NOMO-1 treated with DMSO at 0.1 percent for 48 hours (cell line): ENCODE results near the gene CCDC83.
A peak's percentile ranks its signal among the peaks of the same experiment; 100 is the strongest.

Experiments
- DNase-seq: peaks from one replicate; lab custom pipeline; 2025; ENCODE audit not compliant: unreplicated experiment; lab: John Stamatoyannopoulos, UW

Gene CCDC83

GRCh38 chr11:85855341-85855656 lies at the start of gene CCDC83:
Gene CCDC83, plus strand, starts transcription at chr11:85855383. Its CDS starts 9,741 bp downstream, at chr11:85865124.
- no peak for DNase-seq

- no peak for DNase-seq
These were observed 49.8 kb upstream of the CCDC83 start for GRCh38 chr11:85805387-85805786.

- DNase-seq: no peak
These were observed 49.2 kb upstream of the CCDC83 start for GRCh38 chr11:85806016-85806415.

GRCh38 chr11:85806876-85807275 lies 48.3 kb upstream of the CCDC83 start:
- no peak for DNase-seq

- no peak for DNase-seq
These were observed 46.0 kb upstream of the CCDC83 start for GRCh38 chr11:85809191-85809590.

- no peak for DNase-seq
These were observed 45.3 kb upstream of the CCDC83 start for GRCh38 chr11:85809863-85810262.

GRCh38 chr11:85810521-85810870 lies 44.7 kb upstream of the CCDC83 start:
- no peak for DNase-seq

GRCh38 chr11:85810871-85811611 lies 44.1 kb upstream of the CCDC83 start, which contains the start of gene SYTL2:
Gene SYTL2, minus strand, starts transcription at chr11:85811141. Its CDS starts 53,416 bp downstream, at chr11:85757725.
- peak; percentile 39 for DNase-seq

GRCh38 chr11:85811624-85812023 lies 43.6 kb upstream of the CCDC83 start:
- DNase-seq: no peak

- DNase-seq: peak; percentile 15
These were observed 41.5 kb upstream of the CCDC83 start for GRCh38 chr11:85813721-85814120.

GRCh38 chr11:85815186-85815931 lies 39.8 kb upstream of the CCDC83 start:
- DNase-seq: no peak

- no peak for DNase-seq
These were observed 35.7 kb upstream of the CCDC83 start for GRCh38 chr11:85819441-85819840.

GRCh38 chr11:85821636-85822035 lies 33.5 kb upstream of the CCDC83 start:
- no peak for DNase-seq

GRCh38 chr11:85822814-85823213 lies 32.4 kb upstream of the CCDC83 start:
- no peak for DNase-seq

- DNase-seq: no peak
These were observed 31.4 kb upstream of the CCDC83 start for GRCh38 chr11:85823816-85824215.

GRCh38 chr11:85825616-85826015 lies 29.6 kb upstream of the CCDC83 start:
- no peak for DNase-seq

GRCh38 chr11:85826116-85826855 lies 28.9 kb upstream of the CCDC83 start:
- no peak for DNase-seq

GRCh38 chr11:85827748-85828639 lies 27.2 kb upstream of the CCDC83 start:
- DNase-seq: no peak

GRCh38 chr11:85828640-85828978 lies 26.6 kb upstream of the CCDC83 start:
- no peak for DNase-seq

GRCh38 chr11:85829172-85829571 lies 26.0 kb upstream of the CCDC83 start:
- DNase-seq: no peak

- DNase-seq: no peak
These were observed 24.1 kb upstream of the CCDC83 start for GRCh38 chr11:85831050-85831449.
